Choroid plexus epithelial cell (primary cell): ENCODE results near the gene SEMA3A.

Experiments used
- DNase-seq: peaks from one replicate; pipeline ENCODE4 v3.0.0-alpha.2; 2010; ENCODE audit warnings: low read depth
- H3K4me3 ChIP-seq: 2 replicates; pipeline ENCODE4 v1.5.1; 2011; ENCODE audit warnings: low read depth, mild to moderate bottlenecking, control low read depth, low read length, moderate library complexity
- CTCF ChIP-seq: conservative IDR thresholded peaks from 2 replicates; pipeline ENCODE4 v1.5.1; 2011; ENCODE audit warnings: low read depth, mild to moderate bottlenecking, control low read depth, inconsistent platforms, low read length, moderate library complexity

The SEMA3A gene

GRCh38 chr7:84107259-84107658 lies 87.3 kb downstream of the SEMA3A start:
- DNase-seq: no peak
- H3K4me3 ChIP-seq: no peak overlapping the region
- TF ChIP-seq CTCF: no peak

DNA sequence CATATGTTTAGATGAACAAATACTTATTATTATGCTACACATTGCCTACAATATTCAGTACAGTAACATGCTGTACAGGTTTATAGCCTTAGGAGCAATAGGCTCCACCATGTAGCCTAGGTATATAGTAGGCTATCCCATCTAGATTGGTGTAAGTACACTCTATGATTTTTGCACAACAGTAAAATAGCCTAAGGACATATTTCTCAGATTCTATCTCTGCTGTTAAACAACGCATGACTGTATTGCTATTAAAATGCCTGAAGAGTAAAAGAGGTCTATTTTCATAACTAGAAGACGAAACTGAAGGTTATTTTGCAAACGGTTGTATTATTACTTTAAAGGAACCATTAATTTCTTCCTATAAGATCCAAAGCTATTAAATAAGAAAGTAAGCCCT lies 88.3 kb downstream of the SEMA3A start:
- no peak overlapping the region for H3K4me3 ChIP-seq
- TF ChIP-seq CTCF: no peak
- no peak for DNase-seq

GRCh38 chr7:84105586-84105985 lies 89.0 kb downstream of the SEMA3A start:
- no peak overlapping the region for H3K4me3 ChIP-seq
- TF ChIP-seq CTCF: no peak
- DNase-seq: no peak

DNA sequence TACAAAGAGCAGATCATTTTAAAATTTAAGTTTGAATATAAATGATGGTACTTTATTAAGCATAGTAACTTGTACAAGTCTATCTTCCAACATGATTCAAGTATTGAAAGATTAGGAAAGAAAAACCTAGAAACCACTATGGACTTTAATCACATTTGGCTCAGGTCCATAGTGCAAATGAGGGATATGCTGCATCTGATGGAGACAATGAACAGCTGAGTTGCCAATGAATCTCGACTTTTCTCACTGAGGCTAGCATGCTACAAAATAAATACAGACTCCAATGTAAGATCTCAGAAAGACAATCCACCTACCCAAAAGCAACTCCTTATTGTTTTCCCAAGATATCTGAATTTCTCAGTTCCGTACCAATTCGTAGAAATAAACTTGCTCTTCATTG lies 89.8 kb downstream of the SEMA3A start:
- DNase-seq: no peak
- TF ChIP-seq CTCF: no peak

GRCh38 chr7:84102213-84102612 lies 92.4 kb downstream of the SEMA3A start:
- DNase-seq: peak; percentile 72
- no peak overlapping the region for H3K4me3 ChIP-seq
- TF ChIP-seq CTCF: no peak

More for the DNA sequence above, 89.8 kb downstream of the SEMA3A start:
- no peak overlapping the region for H3K4me3 ChIP-seq

GRCh38 chr7:84100866-84101265 lies 93.7 kb downstream of the SEMA3A start:
- TF ChIP-seq CTCF: peak; percentile 39

DNA sequence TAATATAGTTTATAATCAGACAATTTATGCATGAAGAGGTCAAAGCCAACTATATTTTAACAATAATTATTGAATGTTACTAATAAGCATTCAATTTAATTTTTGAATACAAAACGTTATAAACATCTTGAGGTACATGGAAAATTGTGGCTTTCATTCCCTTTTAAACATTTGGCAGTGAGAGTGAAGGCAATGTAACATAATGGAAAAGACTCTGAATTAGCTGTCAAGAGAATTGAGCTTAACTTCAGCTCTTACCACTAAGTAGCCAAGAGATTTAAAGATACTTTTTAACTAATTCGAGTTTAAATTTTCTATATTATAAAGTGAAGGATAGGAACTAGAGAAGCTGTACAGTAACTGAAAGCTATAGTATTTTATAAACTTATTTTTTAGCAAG lies 98.6 kb downstream of the SEMA3A start:
- DNase-seq: no peak
- H3K4me3 ChIP-seq: no peak overlapping the region
- TF ChIP-seq CTCF: no peak

More at GRCh38 chr7:84100866-84101265, 93.7 kb downstream of the SEMA3A start:
- no peak overlapping the region for H3K4me3 ChIP-seq
- peak; percentile 64 for DNase-seq
